Activated CD4-positive, CD25-positive, alpha-beta regulatory T cell (primary cell): ENCODE results near the gene PTPRE.

ENCODE experiments used
- DNase-seq, 4 experiments: peaks; one replicate each; lab custom pipeline; 2025; lab: John Stamatoyannopoulos, UW

Gene PTPRE

DNA sequence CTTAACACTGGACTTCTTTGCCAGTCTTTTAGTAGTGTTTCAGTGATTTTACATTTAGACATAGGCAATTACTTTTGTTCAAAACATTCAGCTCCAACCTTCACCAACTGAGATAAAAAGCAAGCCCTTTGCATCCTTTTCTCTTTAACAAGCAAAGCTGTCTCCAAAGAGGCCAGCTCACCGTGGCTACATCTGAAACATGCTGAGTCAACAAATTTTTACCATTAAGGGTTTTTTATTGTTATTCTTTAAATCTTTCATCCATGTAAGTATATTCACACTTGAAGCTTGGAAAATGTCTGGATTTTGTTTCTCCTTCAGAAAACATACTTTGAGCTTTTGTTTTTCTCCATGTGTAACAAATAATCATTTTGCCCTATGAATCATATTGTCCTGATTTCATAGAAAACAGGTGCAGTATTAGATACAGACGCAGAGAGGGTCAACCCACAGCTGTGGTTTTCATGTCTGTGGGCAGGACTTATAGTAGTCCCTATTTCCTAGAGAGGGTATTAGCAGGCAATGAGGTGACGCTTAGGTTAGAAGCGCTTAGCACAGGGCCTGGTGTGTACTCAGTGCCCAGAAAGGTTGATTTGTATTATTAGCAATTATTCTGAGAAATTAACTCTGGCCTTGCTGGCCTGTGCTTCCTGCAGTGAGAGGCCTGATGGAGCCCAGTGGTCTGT is 119.9 kb downstream of the PTPRE start:
- DNase-seq, result no peak

DNA sequence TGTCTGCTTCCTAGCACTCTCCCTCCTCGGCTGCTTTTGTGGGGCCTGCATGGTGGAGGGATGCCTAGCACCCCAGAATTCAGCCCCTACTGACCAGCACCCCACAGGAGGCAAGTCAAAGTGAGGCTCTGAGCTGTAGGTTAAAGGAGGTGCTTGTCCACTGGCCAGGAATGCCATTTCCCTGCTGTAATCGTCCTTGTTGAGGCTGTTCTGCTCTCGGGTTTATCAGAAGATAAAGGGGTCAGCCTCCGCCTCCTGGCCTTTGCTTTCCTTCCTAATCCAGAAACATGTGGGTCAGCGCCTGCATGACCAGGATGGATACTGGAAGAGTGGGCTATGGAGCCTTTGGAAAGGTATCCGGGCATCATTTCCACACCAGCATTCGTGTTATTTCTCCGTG is 120.4 kb downstream of the PTPRE start:
- no peak for DNase-seq

DNA sequence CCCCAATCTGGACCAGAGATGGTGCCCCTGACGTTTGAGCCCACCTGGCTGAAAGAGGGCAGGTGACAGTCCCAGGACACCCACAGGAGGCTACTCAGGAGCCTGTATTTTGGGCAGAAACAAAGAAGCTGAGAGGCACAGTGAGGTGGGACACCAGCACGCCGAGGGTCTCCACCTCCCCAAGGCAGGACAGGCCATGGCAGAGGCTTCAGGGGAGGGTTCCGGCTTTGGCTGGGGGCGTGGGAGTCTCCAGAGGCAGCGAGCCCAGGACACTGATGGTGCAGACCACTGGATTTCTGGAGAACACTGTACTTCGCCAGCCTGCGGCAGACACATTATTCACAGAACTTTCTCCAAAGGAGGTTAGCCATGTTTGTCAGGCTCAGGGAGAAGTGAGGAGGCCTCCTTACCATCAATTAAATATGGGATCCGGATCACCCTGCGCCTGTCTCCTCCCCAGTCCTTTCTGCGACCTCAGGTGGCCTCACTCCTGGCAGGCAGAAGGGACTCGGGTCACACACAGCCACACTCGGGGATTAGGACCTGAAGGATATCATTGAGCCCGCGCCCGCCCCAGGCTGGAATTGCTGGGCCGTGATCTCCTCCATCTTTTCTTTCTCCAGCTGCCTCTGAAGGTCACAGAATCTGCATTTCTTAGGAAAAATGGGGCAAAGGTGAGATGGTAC is 121.1 kb downstream of the PTPRE start:
- DNase-seq, result no peak

DNA sequence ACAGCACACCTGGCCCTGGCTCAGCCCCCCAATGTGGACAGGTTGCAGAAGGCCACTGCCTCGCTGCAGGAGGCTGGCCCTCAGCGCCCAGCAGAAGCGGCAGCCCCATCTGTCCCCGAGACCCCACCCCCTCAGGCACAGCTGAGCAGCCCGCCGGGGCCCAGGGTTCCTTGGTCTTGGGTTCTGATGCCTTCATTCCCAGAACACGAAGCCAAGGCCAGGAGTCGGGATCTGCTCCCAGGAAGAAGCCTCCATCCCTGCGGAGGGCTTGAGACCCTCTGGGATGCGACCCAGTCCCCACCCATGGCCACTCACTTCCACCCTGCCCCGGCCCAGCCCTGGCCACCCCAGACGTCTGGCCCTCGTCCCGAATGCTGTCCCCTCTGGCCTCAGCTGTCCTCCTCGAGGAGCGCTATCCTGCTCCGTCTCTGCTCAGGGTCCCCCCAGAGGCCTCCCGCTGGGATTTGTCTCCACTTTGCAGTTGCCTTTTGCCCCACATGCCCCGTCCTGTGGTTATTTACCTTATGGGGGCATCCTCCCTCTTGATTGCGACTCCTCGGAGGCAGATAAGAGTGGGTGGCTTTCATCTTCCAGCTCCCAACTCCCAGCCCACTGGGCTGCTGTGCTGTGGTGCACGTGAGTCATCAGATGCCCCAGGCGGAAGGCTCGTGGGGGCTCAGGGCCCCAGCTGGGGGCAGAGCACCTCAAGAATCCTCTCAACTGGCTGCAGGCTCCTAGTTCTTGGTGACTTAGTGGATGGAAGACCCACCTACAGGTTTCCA is 121.8 kb downstream of the PTPRE start:
- DNase-seq, result no peak

DNA sequence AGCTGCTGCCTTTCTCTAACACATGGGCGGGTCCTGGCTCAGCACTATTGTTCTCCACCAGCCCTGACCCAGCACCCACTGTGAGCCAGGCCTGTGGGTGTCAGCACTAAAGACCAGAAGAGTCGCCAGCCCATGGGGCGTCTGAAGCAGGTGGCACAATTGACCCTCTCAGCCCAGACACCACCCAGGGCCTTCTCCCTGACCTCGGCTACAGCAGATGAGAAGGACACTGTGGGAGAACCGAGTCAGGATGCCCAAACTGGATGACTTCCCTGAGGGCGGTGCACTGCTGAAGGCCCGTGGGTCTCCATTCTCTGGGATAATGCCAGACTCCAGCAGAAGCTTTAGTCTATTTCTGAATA is 122.4 kb downstream of the PTPRE start:
- DNase-seq, result no peak

DNA sequence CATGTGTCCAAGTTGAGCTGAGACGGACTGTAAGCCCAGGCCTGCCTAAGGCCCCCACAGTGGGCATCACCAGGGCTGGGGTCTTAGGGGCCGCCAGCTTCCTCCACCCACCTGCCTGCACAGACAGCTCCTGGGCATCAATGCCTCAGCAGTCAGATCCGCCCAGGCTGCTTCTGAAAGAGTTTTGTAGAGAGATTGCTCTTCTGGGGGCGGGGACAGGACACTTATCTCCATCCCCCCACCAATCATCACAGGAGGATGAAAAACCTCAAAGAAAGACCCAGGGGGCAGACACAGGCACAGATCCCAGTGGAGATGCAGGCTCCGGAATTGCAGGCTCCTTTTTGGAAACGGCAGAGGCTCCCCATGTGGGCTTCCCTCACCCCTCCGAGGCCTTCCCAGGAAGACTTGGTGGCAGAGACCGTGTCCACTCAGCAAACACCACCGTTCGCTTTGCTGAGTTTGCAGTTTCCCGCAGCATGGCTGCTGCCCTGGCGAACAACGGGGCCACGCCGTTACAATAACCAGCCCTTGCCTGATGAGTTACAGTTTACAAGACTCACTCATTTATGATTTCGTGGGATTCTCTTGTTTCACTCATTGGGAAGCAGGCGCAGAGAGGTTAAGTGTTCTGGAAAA is 122.9 kb downstream of the PTPRE start:
- DNase-seq, result no peak

DNA sequence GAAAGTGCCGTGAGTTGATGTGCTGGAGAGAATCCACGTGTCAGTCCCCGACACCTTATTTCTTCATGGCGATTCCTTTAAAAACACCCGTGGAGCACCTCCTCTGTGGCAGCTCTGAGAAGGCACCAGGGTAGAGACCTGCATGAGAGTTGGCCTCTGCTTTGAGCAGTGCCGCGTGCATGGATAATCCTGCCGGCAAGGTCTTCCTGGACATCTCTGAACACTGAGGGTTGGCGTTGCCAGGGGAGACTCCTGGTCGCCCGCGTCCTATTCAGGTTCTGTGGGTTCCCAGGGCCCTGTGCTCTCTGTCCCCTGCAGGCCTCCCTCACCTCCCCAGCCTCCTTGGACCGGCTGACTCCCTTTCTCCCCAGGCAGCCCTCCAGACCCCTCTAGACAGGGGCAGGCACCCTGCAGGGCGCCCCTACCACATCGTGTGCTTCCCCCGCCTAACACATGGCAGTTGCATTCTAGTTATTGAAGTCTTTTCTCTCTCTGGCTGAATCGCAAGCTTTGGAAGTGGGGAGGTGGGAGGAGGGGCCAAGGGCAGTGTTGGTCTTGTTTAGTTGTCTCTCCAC is 123.7 kb downstream of the PTPRE start:
- no peak for DNase-seq

DNA sequence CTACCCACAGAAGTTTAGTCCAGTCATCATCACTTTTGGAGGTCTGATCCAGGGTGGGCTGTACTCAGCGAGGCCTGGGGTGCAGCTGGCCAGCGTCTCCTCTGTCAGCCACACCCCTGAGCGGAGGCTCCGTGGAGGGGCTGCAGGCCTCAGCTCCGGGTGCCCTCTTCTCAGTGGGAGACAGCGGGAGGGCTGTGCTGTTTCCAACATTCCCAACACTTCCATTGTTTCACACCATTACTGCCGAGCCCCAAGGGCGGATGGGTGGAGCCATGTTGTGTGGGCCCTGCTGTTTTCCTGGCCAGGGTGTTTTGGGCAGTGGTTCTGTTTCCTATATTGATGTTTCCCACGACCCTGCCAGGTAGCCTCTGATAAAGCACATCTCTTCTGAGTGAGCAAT is 124.3 kb downstream of the PTPRE start:
- DNase-seq, result no peak

DNA sequence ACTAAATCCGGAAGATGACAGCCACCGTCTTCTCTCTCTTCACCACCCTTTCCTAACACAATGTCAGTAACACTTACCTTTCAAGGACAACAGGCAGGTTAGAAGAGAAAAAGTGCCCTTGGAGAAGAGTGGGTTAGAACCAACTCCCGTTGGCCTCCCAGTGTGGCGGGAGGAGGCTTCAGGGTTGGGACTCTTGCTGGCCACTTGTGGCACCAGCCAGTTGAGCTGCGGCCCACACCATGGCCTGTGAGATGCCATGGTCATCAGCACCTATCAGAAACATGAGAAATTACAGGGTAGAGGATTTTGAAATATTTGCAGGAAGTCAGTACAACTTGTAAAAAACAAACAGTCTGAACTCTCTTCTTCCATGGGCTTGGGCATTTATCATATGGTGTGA is 125.6 kb downstream of the PTPRE start:
- no peak for DNase-seq

DNA sequence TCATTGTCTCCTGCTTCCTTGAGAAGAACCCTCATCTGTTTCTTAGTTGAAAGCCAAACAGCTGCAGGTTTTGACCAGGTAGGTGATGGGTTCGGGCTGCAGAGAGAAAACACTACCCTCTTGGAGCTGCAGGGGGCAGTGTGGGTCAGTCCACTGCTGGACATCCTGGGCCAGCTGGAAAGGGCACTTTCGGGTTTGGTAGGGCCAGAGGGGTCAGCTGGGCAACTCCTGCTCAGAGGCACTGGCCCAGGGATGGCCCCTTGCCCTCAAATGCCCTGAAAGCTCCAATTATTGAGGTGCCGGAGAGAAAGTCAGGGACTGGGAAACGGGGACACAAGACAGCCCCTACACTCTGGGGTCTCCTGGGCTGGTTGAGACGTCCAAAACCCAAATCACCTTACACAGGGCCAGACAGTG is 128.7 kb downstream of the PTPRE start:
- peak; percentile 34 to 48 (median 42) for DNase-seq

DNA sequence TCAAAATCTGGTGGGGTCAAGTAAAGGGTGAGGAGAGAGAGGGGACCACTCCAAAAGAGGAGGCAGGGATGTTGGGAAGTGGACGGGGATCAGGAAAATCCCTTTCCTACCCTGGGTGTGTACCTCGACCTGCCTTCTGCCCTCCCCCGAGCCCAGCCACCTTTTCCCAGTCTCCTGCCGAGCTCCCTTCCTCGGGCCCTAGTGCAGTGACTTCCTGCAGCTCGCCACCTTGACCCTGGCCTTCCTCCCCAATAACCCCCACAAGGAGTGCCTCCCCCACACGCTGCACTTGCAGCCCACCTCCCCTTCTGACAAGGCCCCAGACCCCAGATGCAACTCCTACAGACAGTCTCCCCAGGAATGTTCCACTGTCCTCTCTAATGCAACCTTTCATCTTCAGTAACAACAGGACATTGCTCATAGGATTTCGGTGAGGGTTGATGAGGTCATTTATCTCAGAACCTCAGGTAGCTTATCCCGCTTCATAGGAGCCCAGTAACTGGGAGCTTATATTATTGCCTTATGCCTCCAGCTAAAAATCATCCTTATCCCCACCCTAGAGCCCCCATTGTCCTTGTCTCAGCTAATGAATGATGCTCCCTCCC is 129.2 kb downstream of the PTPRE start:
- no peak for DNase-seq

DNA sequence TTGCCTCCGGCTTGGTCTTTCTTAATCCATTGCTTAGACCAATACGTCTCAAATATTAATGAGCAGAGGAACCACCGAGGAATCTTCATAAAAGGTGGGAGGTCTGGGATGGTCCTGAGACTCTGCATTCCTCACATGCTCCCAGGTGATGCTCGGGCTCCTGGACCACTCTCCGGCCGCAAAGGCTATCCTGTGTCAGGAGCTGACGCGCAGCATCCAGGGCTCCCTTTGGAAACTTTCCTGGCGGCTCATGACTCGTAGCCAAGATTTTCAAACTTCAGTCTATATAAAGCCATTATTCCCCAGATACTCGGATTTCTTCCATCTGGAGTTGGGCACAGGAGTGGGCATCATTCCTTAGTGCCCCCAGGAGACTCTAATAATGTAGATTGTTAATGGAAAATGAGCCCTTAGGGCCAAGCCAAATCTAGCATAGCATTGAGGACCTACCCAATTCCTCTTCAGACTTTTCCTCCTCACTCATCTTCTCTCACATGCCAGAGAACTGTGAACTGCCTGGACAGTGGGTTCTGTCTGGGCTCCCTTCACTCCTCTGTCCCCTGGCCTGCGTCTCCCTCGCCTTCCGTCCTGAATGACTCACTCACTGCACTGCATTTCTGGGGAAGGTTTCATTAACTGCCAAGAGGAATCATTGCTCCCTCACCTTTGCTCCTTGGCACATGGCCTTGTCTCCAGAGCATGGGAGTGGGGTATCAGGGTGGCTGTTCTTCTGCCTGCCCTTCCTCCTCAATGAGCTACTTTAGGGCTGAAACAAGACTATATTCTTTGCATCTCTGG is 130.0 kb downstream of the PTPRE start:
- no peak for DNase-seq

DNA sequence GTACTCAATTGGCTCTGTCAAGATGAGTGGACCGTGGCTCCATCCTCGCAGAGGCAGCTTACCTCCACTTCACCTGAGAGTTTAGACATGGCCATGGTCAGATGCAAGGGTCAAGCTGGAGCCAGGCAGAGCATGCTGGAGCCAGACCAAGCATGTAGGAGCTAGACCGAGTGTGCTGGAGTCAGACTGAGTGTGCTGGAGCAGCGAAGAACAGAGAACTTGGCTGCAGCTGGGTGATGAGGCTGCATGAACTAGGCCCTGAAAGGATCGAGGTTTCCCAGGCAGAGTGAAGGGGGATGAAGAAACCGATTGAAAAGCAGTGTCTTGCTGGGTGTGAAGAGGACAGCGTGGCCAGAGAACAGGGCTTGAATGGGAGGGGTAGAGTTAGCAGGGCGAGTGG is 133.2 kb downstream of the PTPRE start:
- no peak for DNase-seq

DNA sequence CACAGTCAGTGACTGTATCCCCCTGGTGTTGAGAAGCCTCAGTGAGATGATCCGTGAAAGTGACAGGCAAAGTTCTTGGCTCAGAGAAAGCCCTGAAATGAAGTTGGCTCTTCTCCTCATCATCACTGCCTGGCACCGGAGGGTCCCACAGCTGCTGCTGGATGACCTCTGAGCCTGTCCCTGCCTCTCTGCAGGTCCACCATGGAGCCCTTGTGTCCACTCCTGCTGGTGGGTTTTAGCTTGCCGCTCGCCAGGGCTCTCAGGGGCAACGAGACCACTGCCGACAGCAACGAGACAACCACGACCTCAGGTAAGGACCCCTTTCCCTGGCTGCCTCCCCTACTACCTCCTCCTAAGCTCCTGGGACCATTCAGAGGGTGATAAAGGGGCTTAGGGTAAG is 133.8 kb downstream of the PTPRE start:
- no peak for DNase-seq

DNA sequence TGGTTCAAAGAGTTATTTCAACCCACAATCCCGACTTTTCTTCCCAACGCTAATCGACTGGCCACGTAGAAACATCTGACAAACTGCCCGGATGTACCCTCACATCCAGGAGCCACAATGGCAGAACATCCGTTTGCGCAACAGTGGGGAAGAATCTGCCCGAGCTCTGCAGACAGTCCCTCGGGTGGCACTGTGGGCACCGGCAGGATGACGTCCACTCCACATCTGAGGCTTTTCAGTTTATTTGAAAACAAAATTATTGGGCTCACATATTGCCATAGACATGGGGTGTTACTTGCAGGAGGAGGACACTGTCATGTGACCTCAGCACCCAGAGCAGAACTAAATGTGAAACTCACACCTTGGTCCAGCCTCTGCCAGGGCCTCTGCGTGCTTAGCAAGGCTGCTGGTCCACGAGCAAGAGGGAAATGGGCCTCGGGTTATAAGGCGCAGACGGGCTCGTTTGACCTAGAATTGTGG is 135.3 kb downstream of the PTPRE start:
- no peak for DNase-seq

DNA sequence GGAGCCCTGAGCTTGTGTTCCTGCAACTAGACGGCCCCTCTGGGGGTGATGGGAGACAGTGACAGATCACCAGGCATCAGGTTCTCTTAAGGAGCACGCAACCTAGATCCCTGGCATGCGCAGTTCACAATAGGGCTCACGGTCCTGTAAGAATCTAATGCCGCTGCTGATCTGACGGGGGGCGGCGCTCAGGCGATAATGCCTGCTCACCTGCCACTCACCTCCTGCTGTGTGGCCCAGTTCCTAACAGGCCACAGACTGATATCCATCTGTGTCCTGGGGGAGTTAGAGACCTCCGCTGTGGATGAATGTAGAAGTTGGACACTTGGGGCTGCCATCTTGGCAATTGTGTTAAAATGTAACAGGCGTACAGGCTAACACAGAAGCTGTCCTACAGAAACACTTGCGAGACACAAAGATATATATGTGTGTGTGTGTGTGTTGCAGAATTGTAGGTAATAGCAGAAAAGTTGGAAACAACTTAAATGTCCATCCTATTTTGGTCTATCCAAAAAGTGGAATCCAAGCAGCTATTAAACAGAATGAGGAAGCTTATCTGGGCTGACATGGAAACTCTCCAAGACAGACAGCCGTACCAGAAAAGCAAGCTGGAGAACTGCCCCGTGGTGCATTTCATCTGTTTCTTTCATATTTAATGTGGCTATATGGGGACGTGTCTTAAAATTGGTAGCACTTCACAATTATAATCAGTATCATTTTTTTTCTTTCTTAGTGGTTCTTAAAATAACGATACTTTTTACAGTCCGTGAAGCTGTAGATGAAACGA is 136.5 kb downstream of the PTPRE start:
- no peak for DNase-seq

DNA sequence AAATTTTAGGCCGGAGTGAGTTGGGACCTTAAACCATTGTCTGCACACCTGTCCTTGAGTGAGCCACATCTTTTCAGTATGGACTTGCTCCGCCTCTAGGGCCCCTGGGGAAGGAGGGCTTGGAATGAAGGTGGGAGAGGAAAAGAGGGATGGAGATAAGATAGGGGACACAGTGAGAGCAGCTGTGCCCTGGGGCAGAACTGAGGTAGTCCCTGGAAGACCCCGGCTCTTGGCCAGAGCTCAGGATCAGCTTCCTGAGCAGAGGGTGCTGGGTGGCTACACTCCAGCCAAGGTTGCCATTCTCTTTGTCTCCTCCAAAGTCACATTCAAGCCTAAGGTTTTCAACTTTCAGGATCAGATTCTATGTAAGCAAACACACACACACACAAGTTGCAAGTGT is 137.3 kb downstream of the PTPRE start:
- no peak for DNase-seq

DNA sequence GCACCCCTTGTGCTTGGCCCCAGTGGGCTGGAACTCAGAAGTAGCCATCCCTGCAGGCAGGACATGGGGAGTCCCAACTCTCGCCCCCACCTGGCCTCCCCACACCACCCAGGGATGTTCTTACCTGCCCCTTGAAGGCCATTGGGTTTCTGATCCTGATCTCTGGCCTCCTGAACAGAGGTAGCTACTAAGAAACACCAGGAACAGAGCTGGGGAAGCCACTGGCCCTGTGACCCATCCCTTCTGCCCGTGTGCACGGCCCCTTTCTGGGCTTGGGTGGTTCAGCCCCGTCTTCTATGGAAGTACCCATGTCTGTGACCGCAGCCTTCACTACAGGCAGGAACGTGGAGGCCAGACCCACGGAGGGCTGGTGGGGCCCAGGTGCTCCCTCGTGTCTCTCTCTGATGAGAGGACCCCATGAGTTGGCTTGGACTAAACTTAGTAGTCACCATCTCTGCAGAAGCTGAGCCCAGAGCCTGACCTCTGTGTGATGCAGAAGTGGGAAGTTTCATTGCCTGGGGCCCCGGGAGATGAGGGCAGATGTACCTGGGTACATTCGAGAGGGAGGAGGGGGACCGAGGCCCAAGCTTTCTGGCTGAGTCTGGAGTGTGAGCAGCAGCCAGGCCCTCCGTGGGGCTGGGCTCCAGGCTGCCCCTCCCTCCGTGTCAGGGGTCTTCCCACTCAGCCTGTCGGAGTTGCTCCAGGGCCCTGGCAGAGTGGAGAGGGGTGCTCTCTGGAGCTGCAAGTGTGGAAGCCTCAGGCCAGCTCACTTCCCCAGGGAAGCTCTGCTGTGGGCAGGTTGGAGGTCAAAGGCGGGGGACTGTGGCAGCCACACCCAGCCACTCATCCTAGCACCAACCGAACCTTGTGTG is 138.3 kb downstream of the PTPRE start:
- no peak for DNase-seq

DNA sequence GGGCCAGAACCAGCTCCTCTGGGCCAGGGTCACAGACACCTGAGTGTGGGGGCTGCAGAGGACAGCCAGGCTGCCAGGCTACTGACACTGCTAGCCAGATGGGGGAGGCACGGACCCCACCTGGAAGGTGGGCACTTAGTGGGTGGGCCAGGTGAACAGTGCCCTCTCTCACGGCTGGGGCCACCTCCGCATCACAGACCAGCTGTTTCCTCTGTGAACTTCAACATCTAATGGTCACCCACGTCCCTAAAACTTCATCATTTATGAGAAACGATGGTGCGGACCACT is 138.9 kb downstream of the PTPRE start:
- no peak for DNase-seq
